HL-60 (cell line): ENCODE measurements around the gene CHD1.

Source experiments
- GABPA ChIP-seq: IDR thresholded peaks from 2 replicates; pipeline ENCODE4 v1.6.1; 2012; ENCODE audit warnings: low read depth
- POLR2AphosphoS5 ChIP-seq: IDR thresholded peaks from 2 replicates; pipeline ENCODE4 v1.6.1; 2012; ENCODE audit warnings: low read depth
- SPI1 ChIP-seq: IDR thresholded peaks from 2 replicates; pipeline ENCODE4 v1.6.1; 2012; ENCODE audit warnings: low read depth, mild to moderate bottlenecking, borderline replicate concordance
- TF ChIP-seq, protein P1 (sequence below): IDR thresholded peaks from one replicate; pipeline ENCODE4 v1.5.1; 2011; ENCODE audit warnings: low read length, control low read depth, inconsistent platforms; ENCODE audit not compliant: insufficient read depth
- TF ChIP-seq, protein P2 (sequence below): IDR thresholded peaks from 2 replicates; pipeline ENCODE4 v1.6.1; 2012; ENCODE audit warnings: low read depth; ENCODE audit not compliant: insufficient replicate concordance

DNA sequence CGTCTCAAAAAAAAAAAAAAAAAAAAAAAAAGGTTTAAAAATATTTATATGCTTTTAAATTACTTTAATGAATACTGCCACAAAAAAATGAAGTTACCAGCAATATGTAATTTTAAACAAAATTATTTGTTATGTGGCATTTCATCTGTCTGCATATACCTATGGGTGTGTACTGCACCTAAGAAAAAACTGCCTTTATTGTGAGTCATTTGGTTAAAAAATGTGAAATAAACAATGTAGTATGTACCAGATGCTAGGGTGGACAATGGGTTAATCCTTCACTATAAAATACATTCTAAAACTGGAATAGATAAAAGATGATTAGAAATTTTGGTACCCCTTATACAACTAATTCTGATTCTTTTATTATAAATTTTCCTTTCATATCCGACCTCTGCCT lies 12.3 kb downstream of the CHD1 start:
- TF ChIP-seq POLR2AphosphoS5 (no peak), SPI1 (no peak), GABPA (no peak)
- TF ChIP-seq, protein P1, sequence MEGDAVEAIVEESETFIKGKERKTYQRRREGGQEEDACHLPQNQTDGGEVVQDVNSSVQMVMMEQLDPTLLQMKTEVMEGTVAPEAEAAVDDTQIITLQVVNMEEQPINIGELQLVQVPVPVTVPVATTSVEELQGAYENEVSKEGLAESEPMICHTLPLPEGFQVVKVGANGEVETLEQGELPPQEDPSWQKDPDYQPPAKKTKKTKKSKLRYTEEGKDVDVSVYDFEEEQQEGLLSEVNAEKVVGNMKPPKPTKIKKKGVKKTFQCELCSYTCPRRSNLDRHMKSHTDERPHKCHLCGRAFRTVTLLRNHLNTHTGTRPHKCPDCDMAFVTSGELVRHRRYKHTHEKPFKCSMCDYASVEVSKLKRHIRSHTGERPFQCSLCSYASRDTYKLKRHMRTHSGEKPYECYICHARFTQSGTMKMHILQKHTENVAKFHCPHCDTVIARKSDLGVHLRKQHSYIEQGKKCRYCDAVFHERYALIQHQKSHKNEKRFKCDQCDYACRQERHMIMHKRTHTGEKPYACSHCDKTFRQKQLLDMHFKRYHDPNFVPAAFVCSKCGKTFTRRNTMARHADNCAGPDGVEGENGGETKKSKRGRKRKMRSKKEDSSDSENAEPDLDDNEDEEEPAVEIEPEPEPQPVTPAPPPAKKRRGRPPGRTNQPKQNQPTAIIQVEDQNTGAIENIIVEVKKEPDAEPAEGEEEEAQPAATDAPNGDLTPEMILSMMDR = no peak
- TF ChIP-seq, protein P2, sequence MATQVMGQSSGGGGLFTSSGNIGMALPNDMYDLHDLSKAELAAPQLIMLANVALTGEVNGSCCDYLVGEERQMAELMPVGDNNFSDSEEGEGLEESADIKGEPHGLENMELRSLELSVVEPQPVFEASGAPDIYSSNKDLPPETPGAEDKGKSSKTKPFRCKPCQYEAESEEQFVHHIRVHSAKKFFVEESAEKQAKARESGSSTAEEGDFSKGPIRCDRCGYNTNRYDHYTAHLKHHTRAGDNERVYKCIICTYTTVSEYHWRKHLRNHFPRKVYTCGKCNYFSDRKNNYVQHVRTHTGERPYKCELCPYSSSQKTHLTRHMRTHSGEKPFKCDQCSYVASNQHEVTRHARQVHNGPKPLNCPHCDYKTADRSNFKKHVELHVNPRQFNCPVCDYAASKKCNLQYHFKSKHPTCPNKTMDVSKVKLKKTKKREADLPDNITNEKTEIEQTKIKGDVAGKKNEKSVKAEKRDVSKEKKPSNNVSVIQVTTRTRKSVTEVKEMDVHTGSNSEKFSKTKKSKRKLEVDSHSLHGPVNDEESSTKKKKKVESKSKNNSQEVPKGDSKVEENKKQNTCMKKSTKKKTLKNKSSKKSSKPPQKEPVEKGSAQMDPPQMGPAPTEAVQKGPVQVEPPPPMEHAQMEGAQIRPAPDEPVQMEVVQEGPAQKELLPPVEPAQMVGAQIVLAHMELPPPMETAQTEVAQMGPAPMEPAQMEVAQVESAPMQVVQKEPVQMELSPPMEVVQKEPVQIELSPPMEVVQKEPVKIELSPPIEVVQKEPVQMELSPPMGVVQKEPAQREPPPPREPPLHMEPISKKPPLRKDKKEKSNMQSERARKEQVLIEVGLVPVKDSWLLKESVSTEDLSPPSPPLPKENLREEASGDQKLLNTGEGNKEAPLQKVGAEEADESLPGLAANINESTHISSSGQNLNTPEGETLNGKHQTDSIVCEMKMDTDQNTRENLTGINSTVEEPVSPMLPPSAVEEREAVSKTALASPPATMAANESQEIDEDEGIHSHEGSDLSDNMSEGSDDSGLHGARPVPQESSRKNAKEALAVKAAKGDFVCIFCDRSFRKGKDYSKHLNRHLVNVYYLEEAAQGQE = no peak
